HUDEP-2 (cell line): ENCODE data around the gene CAPZB.
A peak's percentile ranks its signal among the peaks of the same experiment; 100 is the strongest.
"Not testable (repeated sequence)": the region's sequence is repeated elsewhere in the genome, so short reads cannot be mapped to it uniquely, and the experiment has no call there.

ENCODE experiments used
- DNase-seq, 76 experiments: peaks; one replicate each; lab custom pipeline; 2025; ENCODE audit not compliant: unreplicated experiment in 76 of 76; lab: John Stamatoyannopoulos, UW

The CAPZB gene

DNA sequence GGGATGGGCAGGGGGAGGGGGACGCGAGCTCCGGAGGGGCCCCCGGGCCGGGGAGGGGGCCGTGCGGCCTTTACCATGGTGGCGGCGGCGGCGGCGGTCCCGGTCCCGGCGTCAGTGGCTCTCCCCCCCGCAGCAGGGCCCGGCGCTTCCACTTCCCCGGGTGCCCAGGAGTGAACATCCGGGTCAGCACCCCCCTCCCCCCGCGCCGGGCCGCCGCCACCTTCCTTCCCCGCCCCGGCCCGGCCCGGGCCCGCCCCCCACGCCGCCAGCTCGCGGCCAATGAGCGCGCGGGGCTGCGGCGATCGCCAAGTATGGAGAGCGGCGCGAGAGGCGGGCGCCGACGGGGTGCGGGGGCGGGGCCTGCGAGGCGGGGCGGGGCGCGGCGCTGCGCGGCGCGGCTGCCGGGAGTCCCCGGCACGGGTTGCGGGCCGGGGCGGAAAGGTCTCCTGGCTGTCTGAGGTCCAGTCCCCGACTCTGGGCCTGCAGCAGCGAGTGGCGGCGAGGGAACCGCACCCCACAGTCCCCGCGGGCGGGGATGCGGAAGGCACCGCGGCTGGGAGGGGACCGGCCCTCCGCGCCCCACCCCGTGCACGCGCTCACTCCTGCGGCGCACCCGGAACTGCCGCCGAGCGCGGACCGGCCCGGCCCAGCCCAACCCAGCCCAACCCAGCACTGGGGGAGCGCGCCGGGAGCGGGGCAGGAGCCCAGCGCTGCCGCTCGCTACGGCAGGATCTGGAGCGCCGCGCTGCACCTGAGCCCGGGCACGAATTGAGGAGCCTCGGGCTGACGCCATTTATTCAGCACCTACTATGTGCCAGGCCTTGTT is at the start of gene CAPZB:
Gene CAPZB (minus strand): TSS at position 178 of the 826 bp plus-strand sequence. CDS start 101 bp downstream, at position 77.
- DNase-seq: peak in 73 of 76 experiments; percentile 34 to 93 (median 82)

DNA sequence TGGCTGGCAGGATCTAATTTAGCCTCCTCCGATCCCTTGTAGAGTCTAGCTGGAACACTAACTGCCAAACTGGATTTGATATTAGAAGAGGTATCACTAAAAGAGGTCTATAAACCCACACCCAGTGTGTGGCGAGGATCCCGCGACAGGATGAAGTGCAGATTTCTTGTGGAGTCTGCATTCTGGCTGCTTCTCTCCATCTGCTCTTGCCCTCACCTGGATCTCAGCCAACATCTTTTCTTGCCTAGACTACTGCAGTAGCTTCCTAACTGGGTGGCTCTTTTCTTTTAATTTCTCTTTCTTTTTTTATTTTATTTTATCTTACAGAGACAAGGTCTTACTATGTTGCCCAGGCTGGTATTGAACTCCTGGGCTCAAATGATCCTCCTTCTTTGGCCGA is 48.9 kb upstream of the CAPZB start:
- DNase-seq: no peak

DNA sequence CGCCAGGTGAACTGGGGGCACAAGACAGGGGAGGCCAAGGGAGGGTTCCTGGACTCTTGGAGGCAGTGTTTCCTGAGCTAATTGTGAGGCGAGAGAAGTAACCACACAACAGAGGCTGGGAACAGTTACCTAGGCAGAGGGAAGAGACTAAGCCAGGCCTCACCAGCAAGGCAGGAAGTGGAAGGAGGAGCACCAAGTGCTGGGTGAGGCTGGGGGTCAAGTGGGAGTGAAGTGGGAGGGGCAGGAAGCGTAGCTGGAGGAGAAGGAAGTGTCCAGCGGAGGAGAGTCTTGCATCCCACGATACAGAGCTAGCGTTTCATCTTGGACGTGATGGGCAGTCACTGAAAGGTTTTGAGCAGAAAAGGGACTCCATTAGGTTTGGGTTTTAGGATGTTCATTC is 48.3 kb upstream of the CAPZB start:
- DNase-seq: no peak

DNA sequence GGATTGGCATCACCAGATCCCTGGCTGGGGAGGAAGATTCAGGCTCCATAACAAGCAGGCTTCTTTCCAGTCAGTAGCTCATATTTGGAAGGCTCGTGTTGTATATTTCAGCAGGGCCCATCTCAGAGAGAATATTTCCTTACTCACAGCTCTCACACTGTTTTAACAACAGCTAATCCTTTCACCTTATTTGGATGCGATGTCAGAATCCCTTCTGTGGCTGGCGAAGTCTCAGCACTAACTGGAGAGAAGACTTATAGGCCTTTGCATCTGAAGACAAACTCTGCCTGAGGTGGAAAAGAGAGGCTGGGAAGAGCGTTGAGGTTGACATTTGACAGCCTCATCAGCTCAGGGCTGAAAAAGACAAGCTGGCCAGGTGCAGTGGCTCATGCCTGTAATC is 47.2 kb upstream of the CAPZB start:
- no peak for DNase-seq

DNA sequence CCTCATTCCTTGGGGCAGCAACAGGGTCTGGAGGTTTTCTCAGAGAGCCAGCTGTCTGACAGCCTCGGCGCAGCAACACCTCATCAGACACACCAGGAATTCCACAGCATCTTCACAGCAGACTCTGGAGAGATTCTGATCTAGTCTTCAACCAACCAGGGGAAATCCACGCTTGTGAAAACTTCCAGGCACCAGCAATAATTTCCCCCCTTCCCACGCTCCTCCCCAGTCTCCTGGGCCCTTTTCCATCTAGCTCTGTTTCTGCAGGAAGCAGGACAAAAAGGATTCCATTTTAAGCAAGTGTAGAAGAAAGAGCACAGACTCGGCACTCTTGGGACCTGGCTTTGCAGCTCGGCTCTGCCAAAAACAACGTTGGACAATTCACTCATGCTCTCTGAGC is 44.3 kb upstream of the CAPZB start:
- DNase-seq: no peak

DNA sequence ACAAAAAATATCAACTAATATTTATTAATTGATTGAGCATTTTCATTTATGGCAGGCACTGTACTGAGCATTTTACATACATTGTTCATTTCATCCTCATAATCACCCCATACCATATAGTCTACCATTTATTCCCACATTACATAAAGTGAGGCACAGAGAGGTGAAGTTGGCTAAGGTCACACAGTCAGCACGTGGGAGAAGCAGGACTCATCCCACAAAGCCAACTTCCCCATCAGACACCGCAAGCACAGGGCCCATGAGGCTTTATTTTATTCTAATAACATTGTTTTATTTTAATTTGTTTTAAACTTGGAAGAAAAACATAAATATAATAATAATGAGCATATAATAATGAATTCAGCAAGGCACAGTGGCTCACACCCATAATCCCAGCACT is 43.1 kb upstream of the CAPZB start:
- DNase-seq: no peak

DNA sequence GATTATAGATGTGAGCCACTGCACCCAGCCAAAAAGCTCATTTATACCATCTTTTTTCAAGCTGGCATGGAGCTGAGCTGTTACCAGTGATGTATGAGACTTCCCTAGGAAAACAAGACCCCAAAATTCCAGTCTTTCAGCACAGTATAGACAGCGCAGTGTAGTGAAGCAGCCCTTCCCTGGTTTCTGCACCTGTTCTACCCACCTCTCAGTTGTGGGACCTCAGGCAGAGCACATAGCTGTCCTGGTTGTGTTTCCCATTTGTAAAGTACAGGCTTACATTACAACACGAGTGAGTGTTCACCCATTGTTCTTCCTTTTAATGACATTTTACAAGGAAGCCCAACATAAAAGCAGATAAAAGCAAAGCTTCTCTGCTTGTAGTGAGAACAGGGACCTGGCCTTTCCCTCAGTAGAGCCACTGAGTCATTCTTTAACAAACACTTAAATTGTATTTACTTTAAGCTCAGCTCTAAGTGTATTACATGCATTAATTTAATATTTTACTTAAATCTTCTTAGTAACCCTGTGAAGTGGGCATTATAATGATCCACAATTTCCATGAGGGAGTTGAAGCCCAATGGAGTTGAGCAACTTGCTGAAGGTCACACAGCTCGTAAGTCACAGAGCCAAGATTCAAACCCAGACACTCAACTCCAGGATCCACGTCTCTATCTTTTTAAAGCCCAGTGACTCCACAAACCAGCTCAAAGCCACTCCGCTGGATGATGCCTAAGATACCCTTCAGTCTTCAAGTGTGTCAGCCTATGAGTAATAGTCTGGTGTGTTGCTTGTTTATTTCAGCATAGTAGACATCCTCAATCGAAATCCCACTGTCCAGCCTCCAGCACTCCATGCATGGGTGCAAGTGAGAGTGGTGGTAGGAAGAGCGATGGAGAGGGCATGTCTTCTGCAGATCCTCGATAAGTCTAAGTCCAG is 40.5 kb upstream of the CAPZB start:
- no peak for DNase-seq

DNA sequence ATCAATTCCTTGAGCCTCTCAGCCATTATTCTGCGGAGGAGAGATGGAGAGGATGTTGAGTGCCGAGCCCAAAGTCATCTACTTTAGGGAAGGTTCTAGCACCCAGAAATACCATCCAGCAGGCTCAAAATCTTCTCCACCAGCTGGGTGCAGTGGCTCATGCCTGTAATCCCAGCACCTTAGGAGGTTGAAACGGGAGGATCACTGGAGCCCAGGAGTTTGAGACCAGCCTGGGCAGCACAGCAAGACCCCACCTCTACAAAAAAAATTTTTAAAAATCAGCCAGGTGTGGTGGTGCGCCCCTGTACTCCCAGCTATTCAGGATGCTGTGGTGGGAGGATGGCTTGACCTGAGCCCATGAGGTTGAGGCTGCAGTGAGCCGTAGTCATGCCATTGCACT is 39.5 kb upstream of the CAPZB start:
- DNase-seq: no peak

DNA sequence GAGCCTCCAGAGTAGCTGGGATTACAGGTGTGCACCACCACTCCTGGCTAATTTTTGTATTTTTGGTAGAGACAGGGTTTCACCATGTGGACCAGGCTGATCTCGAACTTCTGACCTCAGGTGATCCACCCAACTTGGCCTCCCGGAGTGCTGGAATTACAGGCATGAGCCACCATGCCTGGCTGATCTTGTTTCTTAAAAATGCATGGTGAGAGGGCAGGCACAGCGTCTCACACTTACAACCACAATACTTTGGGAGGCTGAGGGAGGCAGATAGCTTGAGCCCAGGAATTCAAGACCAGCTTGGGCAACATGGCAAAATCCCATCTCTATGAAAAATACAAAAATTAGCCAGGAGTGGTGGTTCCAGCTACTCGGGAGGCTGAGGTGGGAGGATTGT is 37.2 kb upstream of the CAPZB start:
- not testable (repeated sequence) for DNase-seq

DNA sequence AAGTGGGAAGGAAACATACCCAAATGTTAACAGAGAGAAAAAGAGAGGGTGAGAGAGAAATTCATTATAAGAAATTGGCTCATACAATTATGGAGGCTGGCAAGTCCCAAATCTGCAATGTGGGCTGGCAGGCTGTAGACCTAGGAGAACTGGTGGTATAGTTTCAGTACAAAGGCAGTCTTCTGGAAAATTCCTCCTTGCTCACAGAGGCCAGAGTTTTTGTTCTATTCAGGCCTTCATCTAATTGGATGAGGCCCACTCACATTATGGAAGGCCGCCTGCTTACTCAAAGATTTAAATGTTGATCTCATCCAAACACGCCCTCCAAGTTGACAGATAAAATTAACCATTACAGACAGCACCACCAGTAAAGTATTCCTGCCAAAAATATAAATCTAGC is 36.1 kb upstream of the CAPZB start:
- DNase-seq: no peak

DNA sequence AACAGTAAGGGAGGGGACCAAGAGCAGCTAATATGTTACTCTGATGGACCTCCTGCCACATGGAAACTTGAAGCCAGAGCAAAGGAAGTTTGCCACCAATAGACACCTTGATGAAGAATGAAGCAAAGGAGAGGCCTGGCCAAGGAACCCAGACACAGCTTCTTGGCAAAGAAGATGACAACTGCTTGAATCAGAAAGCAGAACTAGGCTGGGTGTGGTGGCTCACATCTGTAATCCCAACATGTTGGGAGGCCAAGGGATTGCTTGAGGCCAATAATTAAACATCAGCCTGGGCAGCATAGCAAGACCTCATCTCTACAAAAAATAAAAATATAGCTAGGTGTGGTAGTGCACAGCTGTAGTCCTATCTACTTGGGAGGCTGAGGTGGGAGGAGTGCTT is 31.7 kb upstream of the CAPZB start:
- no peak for DNase-seq

DNA sequence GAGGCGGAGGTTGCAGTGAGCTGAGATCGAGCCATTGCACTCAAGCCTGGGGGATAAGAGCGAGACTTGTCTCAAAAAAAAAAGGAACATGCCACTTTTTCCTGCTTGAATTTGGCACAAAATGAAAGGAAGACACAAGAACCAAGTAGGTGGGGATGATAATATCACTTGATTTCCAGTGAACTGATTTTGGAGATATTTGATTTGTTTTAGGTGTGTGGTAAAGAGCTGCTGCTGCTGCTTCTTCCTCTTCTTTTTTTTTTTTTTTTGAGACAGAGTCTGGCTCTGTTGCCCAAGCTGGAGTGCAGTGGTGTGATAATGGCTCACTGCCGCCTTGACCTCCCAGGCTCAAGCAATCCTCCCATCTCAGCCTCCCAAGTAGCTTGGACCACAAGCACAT is 29.9 kb upstream of the CAPZB start:
- no peak for DNase-seq

DNA sequence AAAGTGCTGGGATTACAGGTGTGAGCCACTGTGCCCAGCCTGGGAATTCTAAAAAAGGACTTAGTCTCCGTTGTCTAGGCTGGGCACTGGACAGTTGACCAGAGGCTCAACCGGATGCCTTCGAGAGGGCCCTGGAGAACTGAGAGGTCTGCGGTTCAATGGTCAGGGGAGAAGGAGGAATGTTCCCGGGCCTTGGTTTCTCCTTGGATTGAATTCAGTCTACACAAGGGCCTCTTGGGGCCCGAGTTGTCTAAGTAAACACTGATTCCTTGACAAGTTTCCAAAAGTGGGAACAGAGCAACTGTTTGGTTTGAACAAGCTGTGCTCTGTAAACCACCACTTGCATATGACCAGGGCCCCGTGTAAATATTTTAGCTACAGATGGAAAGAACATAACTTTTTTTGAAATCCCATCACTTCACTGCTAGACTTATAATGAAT is 29.1 kb upstream of the CAPZB start:
- no peak for DNase-seq

DNA sequence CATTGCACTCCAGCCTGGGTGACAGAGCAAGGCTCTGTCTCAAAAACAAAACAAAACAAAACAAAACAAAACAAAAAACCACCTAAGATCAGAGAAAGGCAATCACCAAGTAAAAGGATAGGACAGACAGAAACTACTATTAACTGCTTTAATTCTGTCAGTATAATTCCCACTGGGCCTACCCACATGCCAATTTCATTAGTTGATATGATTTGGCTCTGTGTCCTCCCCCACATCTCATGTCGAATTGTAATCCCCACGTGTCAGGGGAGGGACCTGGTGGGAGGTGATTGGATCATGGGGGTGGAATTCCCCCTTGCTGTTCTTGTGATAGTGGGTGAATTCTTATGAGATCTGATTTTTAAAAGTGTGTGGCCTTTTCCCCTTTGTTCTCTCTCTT is 27.2 kb upstream of the CAPZB start:
- no peak for DNase-seq

DNA sequence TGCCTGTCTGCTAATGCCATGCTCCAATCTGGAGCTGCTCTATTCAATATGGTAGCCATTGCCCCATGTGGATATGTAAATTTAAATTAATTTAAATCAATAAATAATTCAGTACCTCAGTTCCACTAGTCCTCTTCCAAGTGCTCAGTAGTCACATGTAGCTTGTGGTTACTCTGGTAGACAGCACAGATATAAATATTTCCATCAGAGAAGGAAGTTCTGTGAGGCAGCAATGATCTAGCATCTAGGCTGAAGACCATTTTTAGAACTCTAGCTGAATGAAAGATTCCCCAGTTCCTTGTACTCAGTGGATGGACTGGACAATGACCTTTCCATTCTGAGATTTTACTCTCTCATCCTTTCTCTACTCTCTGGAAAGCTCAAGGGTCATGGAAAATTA is 25.8 kb upstream of the CAPZB start:
- DNase-seq: no peak

DNA sequence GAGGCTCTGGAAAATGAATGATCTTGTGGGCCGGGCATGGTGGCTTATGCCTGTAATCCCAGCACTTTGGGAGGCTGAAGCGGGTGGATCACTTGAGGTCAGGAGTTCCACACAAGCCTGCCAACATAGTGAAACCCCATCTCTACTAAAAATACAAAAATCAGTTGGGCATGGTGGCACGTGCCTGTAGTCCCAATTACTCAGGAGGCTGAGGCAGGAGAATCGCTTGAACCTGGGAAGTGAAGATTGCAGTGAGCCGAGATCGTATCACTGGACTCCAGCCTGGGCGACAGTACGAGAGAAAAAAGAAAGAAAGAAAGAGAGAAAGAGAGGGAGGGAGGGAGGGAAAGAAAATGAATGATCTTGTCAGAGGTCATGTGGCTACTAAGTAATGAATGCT is 24.3 kb upstream of the CAPZB start:
- not testable (repeated sequence) for DNase-seq

DNA sequence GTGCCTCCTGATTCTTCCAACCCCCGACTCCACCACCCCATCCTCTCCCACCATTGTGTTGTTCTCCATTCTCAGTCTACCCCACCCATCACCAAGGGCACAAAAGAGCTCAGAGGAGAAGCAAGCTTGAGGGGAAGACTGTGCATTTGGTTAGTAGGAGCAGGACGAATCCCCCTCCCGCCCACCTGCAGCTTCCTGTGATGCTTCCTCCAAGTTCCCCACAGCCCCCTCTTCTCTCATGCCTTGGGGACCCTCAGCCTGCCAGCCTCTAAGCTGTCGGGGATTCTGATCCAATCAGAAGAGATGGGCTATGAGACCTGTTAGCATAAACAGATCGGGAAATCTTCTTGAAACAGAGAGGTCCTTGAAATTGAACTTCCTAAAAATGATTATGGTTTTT is 22.2 kb upstream of the CAPZB start:
- no peak for DNase-seq

DNA sequence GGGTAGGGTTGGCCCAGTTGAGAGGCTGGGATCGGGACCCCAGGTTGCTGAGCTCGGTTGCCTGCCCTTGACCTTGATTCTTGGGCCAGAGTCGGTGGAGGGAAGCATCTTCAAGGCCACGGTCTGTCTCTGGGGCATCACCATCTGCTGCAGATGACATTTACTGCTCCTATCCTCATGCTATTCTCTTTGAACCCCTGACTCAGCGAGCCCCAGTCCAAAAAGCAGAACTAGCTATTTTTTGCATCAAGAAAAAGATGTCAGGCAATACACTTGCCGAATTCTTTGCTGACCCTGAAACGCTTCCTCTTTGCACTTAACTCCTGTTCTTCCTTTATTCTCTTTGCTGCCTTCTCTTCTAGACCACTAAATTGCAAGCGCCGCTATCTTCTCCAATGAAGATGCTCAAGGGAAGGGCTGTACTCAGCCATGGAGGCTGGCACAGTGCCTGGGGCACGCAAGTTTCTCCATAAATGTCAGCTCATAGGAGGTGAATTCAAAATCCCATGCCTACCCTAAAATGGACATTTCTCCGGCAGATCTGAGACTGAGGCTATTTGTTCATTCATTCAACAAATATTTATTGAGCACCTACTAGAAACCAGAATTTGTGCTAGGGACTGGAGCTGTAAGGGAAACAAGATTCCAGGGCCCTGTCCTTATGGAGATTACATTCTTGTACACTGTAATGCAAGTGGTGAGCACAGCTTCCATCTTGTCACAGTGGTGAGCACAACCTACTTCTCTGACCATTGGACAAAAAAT is 20.5 kb upstream of the CAPZB start:
- DNase-seq: no peak

DNA sequence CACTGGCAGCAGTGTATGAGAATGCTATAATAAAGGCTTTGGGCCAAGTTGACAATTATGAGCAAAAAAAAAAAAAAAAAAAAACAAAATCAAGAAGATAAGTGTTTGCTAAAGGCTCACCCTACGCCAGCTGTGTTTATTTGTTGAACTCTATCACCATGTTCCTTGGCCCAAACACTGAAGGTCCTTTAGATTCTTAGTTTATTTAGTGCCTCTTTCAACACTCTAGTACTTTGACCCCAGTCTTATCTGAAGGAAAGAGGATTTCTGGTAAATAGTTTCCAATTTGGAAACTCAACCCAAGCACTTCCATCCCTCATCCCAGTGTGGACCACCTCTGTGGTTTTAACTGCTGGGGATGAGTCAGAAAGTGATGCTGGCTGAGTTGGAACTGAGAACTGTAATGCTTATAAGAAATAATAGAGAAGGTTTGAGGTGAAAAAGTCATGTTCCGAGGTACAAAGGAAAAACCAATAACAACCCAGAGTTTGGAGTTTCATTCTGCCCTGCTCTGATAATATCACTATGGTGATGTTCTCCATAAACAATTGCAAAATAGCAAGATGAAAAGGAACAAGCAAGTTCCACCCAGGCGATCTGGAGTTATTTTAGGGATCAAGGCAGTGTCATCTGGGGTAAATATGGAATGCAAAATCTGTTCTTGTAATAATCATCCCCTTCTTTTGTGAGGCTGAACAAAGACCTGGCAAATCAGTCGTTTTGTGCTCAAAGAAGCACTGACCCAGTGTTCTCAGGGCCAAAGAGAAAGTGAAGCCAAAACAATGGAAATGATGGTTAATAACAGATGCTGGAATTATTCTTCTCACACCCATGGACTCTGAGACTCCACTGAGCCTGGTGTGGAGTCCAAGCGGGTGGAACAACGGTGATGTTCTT is 19.7 kb upstream of the CAPZB start:
- no peak for DNase-seq

DNA sequence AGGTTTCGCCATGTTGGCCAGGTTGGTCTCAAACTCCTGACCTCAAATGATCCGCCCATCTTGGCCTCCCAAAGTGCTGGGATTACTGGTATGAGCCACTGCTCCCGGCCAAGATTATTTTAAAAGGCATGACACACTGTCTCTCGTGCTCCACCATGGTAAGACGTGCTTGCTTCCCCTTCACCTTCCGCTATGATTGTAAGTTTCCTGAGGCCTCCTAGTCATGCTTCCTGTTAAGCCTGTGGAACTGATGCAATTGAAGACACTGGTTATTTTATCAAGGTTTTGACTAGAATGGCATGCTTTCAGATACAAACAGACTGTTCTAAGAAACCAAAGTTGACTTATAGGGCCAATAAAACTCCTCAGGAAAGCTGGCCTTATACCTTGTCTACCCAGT is 16.9 kb upstream of the CAPZB start:
- not testable (repeated sequence) for DNase-seq
